ENCODE measurements around the gene RBM28.

- TF ChIP-seq, protein P1, sequence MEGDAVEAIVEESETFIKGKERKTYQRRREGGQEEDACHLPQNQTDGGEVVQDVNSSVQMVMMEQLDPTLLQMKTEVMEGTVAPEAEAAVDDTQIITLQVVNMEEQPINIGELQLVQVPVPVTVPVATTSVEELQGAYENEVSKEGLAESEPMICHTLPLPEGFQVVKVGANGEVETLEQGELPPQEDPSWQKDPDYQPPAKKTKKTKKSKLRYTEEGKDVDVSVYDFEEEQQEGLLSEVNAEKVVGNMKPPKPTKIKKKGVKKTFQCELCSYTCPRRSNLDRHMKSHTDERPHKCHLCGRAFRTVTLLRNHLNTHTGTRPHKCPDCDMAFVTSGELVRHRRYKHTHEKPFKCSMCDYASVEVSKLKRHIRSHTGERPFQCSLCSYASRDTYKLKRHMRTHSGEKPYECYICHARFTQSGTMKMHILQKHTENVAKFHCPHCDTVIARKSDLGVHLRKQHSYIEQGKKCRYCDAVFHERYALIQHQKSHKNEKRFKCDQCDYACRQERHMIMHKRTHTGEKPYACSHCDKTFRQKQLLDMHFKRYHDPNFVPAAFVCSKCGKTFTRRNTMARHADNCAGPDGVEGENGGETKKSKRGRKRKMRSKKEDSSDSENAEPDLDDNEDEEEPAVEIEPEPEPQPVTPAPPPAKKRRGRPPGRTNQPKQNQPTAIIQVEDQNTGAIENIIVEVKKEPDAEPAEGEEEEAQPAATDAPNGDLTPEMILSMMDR (tag by site-specific recombination; IDR thresholded peaks at IDR 0.05) = no peak
- TF ChIP-seq ZNF433 (tag by site-specific recombination; IDR thresholded peaks at IDR 0.05; ENCODE audit: low read depth) = no peak
These were observed 84.3 kb downstream of the RBM28 start for GRCh38 chr7:128259131-128260061.

Data from HEK293 (cell line).